ENCODE data around the gene TACC2.
"Not testable (repeated sequence)": the region's sequence is repeated elsewhere in the genome, so short reads cannot be mapped to it uniquely, and the experiment has no call there.

The TACC2 gene

DNA sequence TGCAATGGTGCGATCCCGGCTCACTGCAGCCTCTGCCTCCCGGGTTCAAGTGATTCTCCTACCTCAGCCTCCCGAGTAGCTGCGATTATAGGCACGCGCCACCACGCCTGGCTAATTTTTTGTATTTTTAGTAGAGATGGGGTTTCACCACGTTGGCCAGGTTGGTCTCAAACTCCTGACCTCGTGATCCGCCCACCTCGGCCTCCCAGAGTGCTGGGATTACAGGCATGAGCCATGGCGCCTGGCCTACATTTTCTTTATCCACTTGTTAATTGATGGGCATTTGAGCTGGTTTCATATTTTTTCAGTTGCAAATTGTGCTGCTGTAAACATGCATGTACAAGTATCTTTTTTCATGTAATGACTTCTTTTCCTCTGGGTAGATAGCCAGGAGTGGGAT is 119.8 kb downstream of the TACC2 start:
- intact Hi-C loops (cut with DNase I); DNase-seq: not testable (repeated sequence)

DNA sequence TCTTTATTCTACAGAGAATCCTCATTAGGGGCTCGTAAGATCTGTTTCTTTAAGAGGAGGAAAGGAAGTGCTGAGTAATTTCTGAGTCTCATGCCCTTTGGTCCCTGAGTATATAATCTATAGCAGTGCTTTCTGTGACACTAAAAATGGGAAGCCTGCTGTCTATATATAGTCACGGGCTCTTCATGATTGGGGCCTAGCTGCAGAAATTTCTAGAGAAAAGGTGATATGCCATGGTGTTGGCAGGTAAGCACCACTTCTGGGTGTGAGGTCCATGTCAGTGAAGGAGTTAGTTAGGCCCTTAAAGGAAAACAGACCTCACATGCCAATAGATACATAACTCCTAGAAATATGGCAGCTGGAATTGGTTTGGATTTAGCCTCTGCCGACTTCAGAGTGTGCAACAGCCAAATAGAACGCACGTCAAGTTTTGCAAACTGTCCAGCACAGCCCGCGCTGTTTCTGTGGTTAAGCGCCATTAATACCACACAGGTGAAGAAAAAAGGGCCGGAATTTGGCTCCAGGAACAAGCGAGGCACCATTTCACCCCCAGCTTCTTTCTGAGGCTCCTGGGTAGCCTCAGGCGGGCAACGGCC is 123.2 kb downstream of the TACC2 start:
- intact Hi-C loops (cut with DNase I) = no loop called here
- no peak for DNase-seq

DNA sequence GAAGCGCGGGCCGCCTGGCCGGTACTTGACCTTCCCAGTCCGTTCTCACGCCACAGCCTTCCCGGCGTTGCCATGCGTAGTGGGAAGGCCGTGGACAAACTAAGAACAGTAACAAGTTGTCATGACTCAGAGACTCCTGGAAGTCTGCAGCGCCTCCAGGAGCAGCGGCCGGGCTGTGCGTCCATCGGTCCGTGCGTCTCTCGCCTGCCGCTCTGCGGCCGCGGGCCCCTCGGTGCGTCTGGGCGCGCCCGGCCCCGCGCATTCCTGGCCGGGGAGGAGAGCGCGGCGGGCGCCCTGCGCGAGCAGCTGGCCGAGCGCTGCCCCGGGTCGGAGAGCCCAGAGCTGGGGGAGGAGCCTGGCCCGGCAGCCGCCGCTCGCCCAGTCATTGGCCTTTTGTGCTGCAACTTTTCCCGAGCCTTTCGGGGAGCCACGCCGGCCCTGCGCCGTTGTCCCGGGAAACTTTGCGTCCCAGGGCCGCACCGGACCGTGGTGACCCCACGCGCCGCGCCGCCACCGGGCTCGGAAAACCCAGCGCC is 123.7 kb downstream of the TACC2 start:
- intact Hi-C loops (cut with DNase I) = no loop called here
- peak in 34 of 42 donors; percentile 5 to 65 (median 30) for DNase-seq

DNA sequence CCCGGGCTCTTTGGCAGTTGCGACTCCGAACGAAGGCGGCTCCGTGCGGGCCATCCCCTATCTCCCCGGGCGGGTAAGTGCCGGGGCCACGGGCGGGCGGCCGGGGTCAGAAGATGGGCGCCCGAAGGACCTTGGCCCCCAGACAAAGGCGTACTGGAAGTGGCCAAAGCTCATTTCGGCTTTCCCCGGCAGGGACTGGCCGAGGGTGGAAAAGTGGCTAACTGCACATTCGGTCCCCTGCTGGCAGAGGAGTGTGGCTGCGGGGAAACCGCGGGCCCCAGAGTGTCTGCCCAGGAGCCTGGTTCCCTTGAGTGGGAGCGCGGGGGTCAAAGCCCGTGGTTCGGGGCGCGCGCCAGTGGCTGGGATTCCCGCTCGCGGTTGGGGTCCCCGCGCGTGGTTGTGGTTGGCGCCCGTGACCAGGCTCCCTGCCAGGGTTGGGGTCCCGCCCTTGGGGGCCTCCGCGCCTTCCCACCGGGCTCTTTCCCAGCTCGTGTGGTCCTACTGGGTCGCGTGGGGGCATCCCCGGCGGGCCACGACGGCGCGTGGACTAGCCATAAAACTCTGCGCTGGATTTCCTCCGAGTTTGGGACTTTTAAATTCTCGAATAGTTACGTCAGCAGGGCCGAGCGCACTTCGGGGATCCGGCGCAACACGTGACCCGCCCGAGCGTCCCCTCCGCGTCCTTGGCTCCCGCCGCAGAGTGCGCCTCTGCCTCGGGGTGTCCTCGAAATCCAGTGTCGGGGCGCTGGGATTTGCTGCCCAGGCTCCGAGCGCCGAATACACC is 124.4 kb downstream of the TACC2 start:
- intact Hi-C loops (cut with DNase I) = no loop called here
- DNase-seq = peak in 24 of 42 donors; percentile 11 to 53 (median 20)

DNA sequence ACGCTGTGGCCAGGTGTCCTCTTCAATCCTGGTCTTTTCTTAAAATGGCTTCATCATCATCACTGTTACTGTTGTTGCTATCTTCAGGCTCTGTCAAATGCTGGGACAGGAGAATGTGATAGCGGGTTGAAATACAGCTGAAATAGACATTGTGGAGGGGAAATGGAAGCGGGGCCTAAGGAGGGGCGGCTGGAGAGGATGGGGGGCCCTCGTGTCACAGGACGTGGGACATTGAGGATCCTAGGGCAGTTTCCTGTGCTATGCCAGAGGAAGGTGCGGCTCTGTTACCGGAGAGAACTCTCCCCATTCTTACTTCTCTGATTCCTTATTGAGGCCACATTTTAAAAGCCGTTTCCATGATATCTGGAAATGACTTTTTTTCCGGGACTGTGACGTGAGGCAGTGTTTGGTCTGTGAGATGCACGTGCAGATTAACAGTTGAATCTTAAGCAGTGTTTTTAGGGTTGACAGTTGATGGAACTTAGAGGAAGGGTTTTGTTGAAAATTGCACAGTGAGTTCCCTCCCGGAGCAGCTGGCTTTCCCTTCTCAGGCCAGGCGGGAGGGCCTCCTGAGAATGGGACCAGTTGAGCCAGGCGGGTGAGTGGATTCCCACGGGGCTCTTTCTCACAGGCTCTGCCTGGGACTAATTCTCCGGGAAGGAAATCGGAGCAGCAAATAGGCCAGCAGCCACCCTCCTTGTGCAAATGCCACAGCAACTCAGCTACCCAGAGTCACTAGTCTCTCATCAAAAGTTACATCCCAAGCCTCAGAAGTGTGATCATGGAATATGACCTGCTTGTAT is 125.2 kb downstream of the TACC2 start:
- DNase-seq = peak in 2 of 42 donors; percentile 1 to 10
- intact Hi-C loops (cut with DNase I) = no loop called here

DNA sequence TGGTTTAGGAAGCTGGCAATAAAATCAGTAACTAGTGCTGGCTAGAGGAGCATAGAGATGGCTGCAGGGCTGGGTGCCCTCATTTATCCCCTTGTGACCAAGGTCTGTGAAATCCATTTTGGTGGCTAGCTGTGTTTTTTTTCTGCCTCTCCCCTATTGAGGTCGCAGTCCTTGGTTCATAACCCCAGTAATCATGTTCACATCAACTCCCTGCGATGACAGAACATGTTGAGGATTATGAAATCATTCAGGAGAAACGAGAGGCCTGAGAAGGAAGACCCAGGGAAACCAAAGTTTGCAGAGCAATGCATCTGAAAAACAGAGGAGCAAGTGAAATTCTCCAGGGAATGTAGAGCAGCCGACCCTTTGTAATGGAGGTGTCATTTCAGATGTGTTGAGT is 126.9 kb downstream of the TACC2 start:
- intact Hi-C loops (cut with DNase I) = no loop called here
- no peak for DNase-seq

DNA sequence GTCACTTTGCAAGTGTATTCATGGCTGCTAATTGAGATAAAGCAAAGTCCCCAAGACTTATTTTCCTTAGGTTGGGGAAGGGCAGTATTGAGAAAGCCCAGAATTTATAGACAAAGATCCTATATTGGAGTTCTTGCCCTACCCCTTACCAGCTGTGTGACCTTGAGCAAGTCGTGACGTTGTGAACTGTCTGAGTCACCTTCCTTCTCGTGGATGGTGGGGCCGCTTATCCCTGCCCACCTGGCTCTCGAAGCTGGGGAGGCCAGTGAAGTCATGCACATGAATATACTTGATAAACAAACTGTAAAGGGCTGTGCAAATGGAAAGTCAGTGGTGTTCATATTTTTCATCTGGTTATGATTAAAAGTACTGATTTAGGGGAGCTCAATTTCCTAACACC is 127.4 kb downstream of the TACC2 start:
- no peak for DNase-seq
- intact Hi-C loops (cut with DNase I) = no loop called here

DNA sequence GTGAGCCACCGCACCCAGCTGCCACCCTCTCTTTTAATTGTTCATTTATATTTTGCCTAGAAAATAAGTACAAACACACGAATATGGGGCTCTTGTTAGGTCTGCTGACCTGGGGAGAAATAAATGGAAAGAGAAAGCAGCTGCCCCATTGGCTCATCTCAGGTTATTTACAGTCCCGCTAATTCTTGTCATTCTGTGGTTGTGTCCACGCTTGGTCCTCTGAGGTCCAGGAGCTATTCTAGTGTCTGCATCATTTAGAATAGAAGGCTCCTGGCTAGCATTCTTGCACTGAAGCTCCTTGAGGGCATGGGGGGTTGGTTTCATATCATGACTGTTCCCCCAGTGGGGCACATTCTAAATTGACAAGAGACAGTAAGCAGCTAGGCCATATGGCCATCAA is 128.5 kb downstream of the TACC2 start:
- intact Hi-C loops (cut with DNase I) = no loop called here
- no peak for DNase-seq

DNA sequence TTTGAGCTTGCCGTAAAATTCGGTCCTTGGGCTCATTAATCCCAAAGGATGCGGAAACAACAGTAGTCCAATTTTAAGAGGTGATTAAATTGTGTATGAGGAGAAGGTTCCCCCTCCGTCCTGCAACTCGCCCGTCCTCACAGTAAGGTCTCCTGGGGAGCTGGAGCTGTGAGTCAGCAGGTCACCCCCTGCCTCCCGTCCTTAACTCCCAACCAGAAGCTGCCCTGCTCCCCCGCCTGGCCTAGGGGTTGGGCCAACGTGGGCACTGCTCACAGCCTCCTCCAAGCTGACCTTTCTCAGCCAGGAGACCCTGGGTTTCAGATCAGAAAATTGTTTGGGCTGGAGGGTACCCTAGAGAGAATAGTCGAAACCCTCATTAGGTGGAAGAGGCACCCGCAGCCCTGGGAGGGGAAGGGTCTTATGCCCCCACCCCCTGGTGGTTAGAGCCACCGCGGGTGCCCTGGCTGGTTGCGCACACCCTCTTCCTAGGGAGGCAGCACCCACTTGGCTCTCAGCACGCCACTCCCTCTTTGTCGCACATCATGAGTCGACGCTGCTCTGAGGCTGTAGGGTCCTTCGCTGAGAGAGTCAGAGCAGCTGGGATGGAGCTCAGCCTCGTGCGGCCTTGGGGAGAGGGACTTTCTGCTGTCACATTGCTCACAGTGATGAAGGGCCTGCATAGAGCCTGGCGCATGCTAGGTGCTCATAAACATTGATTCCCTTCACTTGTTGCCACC is 131.2 kb downstream of the TACC2 start:
- intact Hi-C loops (cut with DNase I) = no loop called here

DNA sequence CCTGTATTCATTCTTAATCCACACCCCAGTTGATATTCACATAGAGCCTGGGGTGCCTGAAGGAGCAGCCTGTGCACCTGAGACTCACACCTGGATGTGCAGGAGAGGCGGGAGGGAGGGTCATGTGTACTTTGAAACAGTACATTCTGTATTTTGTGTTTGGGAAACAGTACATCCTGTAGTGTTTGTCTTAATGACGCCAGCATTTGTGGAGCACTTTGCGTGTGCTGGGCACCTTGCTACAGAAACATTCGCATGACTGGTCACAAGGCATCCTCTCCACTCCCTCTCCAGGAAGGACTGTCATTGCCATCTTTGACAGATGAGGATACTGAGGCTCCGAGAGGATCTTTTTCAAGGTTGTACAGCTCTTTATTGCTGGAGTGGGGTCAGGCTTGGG is 132.1 kb downstream of the TACC2 start:
- DNase-seq = no peak
- intact Hi-C loops (cut with DNase I) = no loop called here

More for the DNA sequence above, 131.2 kb downstream of the TACC2 start:
- no peak for DNase-seq

DNA sequence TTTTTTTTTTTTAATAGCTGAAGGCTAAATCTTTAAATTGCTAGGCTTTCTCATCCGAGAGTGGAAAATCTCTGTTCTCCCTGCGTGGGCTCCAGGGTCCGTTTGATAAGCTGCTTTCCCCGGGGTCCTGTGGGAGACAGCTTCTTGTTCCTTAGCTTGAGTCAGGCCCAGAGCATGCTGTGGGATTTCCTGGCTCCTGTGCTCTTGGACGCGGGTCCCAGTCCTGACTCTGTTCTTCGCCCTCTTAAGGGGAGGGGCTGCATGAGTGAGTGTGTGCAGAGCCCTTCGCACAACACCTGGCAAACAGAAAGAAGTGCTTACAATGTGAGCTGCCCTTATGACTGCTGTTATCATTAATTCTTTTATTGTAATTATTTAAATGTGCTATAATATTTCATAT is 133.5 kb downstream of the TACC2 start:
- intact Hi-C loops (cut with DNase I) = no loop called here

DNA sequence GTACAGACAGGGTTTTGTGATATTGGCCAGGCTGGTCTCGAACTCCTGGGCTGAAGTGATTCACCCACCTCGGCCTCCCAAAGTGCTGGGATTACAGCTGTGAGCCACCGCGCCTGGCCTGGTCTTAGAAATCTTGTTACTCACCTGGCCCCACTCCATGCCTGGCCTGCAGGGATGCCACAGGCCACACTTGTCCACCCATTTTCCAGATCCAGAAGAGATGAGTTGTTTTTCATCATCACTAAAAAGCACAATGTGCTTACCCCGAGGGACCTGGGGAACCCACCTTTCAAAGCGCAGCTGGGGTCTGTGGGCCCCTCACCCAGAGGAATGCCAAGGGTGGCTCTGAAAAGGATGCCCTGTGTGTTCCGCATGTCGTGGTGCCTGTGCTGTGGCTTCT is 134.2 kb downstream of the TACC2 start:
- intact Hi-C loops (cut with DNase I) = no loop called here
- no peak for DNase-seq

More for the DNA sequence above, 133.5 kb downstream of the TACC2 start:
- DNase-seq = no peak

DNA sequence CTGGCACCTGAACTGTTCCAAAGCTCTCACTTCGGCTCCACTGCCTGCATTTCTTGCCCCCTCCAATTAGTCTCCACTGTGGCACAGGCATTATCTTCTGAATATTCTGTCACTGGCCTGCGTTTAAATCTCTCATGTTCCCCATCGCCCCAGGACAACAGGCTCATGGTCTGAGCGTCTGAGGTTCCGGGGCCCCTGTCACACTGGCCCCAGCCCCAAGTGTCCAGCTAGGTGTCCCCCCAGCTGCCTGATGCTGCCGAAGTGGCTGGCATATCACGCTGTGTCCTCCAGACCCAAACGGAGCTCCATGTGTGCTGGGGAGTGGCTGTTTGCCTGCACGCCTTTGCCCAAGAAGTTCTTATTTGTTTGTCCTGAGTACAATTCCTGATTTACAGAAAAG is 135.4 kb downstream of the TACC2 start:
- no peak for DNase-seq
- intact Hi-C loops (cut with DNase I) = no loop called here

DNA sequence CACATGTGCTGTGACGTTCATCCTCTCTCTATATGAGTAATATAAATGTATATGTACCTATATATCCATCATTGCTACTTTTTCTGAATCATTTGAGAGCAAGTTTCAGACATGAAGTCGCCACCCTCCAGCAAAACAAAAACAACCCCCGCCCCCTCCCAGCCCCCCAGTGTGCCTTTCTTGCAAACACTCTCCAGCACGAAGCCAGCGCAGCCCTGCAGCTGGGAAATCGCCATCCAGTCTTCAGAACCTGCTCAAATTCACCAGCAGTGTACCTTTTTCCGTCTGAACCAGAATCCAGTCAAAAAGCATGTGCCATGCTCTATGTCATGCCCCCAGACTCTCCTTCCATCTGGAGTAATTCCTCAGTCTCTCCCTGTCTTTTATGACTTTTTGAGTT is 135.8 kb downstream of the TACC2 start:
- DNase-seq = no peak
- intact Hi-C loops (cut with DNase I) = no loop called here

DNA sequence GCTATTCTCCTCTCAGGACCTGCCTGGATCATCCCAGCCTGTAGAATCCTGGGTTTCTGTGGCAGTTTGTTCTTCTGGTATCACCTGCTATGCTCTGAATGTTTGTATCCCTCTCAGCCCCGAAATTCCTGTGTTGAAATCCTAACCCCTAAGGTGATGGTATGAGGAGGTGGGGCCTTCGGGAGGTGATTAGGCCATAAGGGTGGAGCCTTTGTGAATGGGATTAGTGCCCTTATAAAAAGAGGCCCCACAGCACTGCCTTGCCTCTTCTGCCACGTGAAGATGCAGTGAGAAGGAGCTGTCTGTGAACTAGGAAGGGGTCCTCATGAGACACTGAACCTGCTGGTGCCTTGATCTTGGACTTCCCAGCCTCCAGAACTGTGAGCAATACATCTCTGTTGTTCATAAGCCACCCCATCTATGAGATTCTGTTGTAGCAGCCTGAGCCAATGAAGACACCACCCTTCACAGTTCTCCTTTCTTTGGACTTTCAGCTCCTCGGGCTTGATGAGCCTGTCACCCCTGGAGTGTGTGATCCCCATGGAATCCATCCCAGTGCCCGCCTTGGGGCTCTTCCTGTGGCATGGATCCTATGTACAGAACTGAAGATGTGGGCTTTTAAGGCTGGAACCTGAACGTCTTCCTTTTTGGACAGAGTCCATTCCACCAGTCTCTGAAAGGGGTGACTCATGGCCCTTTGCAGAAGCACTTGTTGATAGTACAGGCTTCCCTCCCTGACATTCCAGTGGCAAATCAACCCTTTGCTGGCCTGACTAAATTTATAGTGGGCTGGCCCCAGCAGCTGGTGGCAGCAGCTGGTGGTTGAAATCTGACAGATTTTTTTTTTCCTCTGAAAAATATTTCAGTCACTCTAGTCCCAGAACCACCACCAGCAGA is 138.0 kb downstream of the TACC2 start:
- no peak for DNase-seq

DNA sequence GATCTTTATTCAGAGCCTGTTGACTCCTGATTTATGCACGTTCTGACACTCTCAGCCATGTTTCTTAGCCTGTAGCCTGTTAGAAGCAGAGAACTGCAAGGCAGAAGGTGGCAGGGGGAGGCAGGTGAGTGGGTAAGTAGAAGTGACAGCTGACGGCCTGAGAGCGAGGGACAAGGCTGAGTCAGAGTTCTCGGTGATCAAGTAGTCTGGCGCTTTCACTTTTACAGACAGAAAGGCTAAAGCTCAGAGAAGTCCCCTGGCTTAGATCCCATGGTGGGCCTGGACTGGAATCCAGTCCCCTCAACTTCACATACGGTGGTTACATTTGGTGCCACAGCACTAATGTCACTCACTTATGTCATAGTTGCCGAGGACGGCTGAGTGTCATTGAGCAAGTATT is 139.0 kb downstream of the TACC2 start:
- peak in 7 of 42 donors; percentile 8 to 64 (median 40) for DNase-seq
- intact Hi-C loops (cut with DNase I) = no loop called here

More for the DNA sequence above, 138.0 kb downstream of the TACC2 start:
- intact Hi-C loops (cut with DNase I) = no loop called here

DNA sequence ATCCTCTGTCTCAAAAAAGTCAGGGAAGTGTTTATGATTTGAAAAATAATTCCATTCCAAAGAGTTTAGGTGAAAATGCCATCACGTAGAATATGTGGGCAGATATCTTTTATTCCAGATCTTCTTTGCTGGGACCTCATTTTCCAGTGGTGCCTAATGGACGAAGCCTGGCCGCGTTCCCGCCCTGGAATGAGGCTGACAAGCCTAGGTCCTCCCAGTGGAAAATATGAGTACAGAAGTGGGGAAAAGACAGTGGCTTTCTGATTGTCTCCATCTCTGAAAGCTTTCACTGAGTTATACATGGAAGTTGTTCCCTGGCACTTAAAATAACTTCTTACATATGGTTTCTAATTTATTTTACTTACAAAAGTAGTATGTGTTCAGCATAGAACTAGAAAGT is 139.4 kb downstream of the TACC2 start:
- intact Hi-C loops (cut with DNase I) = no loop called here
- no peak for DNase-seq

DNA sequence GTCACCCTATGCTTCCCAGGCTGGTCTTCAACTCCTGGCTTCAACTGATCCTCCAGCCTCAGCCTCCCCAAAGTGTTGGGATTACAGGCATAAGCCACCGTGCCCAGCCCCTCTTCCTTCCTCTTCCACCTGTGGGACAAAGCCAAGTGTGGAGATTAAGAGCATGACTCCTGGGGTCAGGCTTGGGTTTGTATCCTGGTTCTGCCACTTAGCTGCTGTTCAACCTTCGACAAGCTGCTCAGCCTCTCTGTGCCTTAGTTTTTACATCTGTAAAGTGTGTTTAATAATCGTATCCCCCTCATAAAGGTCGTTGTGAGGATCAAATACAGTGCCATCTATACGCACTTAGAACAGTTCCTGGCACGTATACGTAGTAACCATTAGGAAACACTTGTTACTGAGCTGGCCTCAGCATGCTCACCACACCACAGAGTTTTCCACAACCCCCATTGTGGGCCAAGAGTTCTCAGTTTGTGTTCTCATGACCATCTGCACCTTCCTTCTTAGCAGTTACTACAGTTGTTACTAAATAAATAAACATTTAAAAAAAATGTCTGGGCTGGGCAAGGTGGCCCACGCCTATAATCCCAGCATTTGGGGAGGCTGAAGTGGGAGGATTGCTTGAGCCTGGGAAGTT is 141.6 kb downstream of the TACC2 start:
- intact Hi-C loops (cut with DNase I) = no loop called here
- DNase-seq = no peak
